Colonic mucosa (tissue), 4 donors: ENCODE measurements around the gene OR4D2. TPM values are rescaled to one million over a fixed set of nuclear protein-coding genes. Genes with fewer than 3 reads are reported as not detected.

Experiments used
- DNase-seq: peaks from one replicate; pipeline ENCODE4 v3.0.0-alpha.2; 2020
- H3K27ac ChIP-seq: fragments of 200-600 bp; one replicate; pipeline ENCODE4 v1.8.0; 2021
- H3K27me3 ChIP-seq: fragments of 200-600 bp; one replicate; pipeline ENCODE4 v1.8.0; 2021
- H3K36me3 ChIP-seq: fragments of 200-600 bp; one replicate; pipeline ENCODE4 v1.8.0; 2021
- H3K4me1 ChIP-seq: fragments of 200-600 bp; one replicate; pipeline ENCODE4 v1.8.0; 2021; ENCODE audit warnings: mild to moderate bottlenecking
- H3K4me3 ChIP-seq: fragments of 200-600 bp; one replicate; pipeline ENCODE4 v1.8.0; 2021
- H3K9ac ChIP-seq, 2 donors: one replicate each; pipeline ENCODE4 v1.7.0; 2013; ENCODE audit warnings: control low read depth in 2 of 2, low read depth in 2 of 2, low read length in 2 of 2
- H3K9me3 ChIP-seq: fragments of 200-600 bp; one replicate; pipeline ENCODE4 v1.8.0; 2021
- CTCF ChIP-seq: fragments of 200-600 bp; IDR thresholded peaks from one replicate; pipeline ENCODE4 v1.8.0; 2022; ENCODE audit warnings: antibody characterized with exemption, mild to moderate bottlenecking
- intact Hi-C: fragments of 100-400 bp; cut with DNase I; formaldehyde crosslinking; loops from one replicate; pipeline ENCODE4 v1.14.1; 2022
- total RNA-seq, 2 donors: library from RNA; stranded (reverse); fragmentation: NEBNext Ultra II Directional in 1 of 2; extraction: Animal tissue kit (Norgen Biotek cat#: 25700) in 1 of 2; gene quantifications; one replicate each; pipeline ENCODE4 v1.2.1, GENCODE V29; 2021
- donor health status: healthy.
- donor health status: DM: no; HTN: no; CAD: no.
- donor health status: DM: no; HTN: no; CAD: no.

The OR4D2 gene
- total RNA-seq, 2 donors from 2014 or later = not detected

- no peak for TF ChIP-seq CTCF
- intact Hi-C loops = no loop called here
Observed at GRCh38 chr17:58147930-58148434, 18.8 kb upstream of the OR4D2 start, which contains the start of gene OR4D1. TSS of gene OR4D1 (plus strand) at chr17:58148384. CDS start at chr17:58155154, 6,770 bp downstream.

GRCh38 chr17:58148609-58149008 is 18.2 kb upstream of the OR4D2 start:
- Histone ChIP-seq H3K4me1 (no peaks in the 10 kb centered on the region), H3K27ac (no peak overlapping the region), H3K27me3 (no peaks in the 10 kb centered on the region), H3K36me3 (no peaks in the 10 kb centered on the region), H3K9me3 (no peaks in the 10 kb centered on the region), H3K9ac (no peak overlapping the region), H3K4me3 (no peak overlapping the region)
- intact Hi-C loops = no loop called here
- no peak for DNase-seq
- TF ChIP-seq CTCF = no peak

More at GRCh38 chr17:58147930-58148434, 18.8 kb upstream of the OR4D2 start, which contains the start of gene OR4D1:
- Histone ChIP-seq H3K9me3 (no peaks in the 10 kb centered on the region), H3K4me3 (no peak within 1 kb of the TSS), H3K36me3 (no peaks in the 10 kb centered on the region), H3K27ac (no peak within 1 kb of the TSS), H3K27me3 (no peaks in the 10 kb centered on the region), H3K9ac (no peak within 1 kb of the TSS), H3K4me1 (no peaks in the 10 kb centered on the region)
- no peak for DNase-seq

- no peak for TF ChIP-seq CTCF
- H3K4me1 ChIP-seq = no peaks in the 10 kb centered on the region
- H3K4me3 ChIP-seq = no peak overlapping the region
- H3K27me3 ChIP-seq = no peaks in the 10 kb centered on the region
- no peak overlapping the region for H3K27ac ChIP-seq
- H3K9ac ChIP-seq = no peak overlapping the region
- intact Hi-C loops = no loop called here
- no peak for DNase-seq
- H3K36me3 ChIP-seq = no peaks in the 10 kb centered on the region
- no peaks in the 10 kb centered on the region for H3K9me3 ChIP-seq
Observed at GRCh38 chr17:58150394-58150793, 16.4 kb upstream of the OR4D2 start.

GRCh38 chr17:58153046-58153445 is 13.7 kb upstream of the OR4D2 start:
- no peak for TF ChIP-seq CTCF
- Histone ChIP-seq H3K36me3 (no peaks in the 10 kb centered on the region), H3K27ac (no peak overlapping the region), H3K27me3 (peaks cover 18% of the 10 kb centered on the region), H3K4me3 (no peak overlapping the region), H3K4me1 (no peaks in the 10 kb centered on the region), H3K9me3 (no peaks in the 10 kb centered on the region), H3K9ac (no peak overlapping the region)
- DNase-seq = no peak
- intact Hi-C loops = no loop called here

- no peak overlapping the region for H3K9ac ChIP-seq
- H3K27me3 ChIP-seq = peaks cover 22% of the 10 kb centered on the region
- no peak for DNase-seq
- no peaks in the 10 kb centered on the region for H3K36me3 ChIP-seq
- no peak for TF ChIP-seq CTCF
- no peak overlapping the region for H3K4me3 ChIP-seq
- intact Hi-C loops = no loop called here
- H3K9me3 ChIP-seq = no peaks in the 10 kb centered on the region
- no peak overlapping the region for H3K27ac ChIP-seq
- no peaks in the 10 kb centered on the region for H3K4me1 ChIP-seq
Observed at GRCh38 chr17:58153671-58154070, 13.1 kb upstream of the OR4D2 start.
